Neural progenitor cell (in vitro differentiated cells): ENCODE data around the gene NELFB. TPM values are rescaled to one million over a fixed set of nuclear protein-coding genes. Genes with fewer than 3 reads are reported as not detected.
A peak's percentile ranks its signal among the peaks of the same experiment; 100 is the strongest.

Source experiments
- DNase-seq: peaks from one replicate; pipeline ENCODE4 v3.0.0-alpha.2; 2016; ENCODE audit warnings: low spot score
- H2AFZ ChIP-seq: fragments of 200-600 bp; sonication (generic); replicated peaks from 2 replicates; pipeline ENCODE4 v1.6.1; 2016; ENCODE audit warnings: antibody characterized with exemption
- H3F3A ChIP-seq: fragments of 200-600 bp; sonication (generic); 2 replicates; pipeline ENCODE4 v1.6.1; 2016; ENCODE audit warnings: antibody characterized with exemption, low read depth
- H3K27ac ChIP-seq: fragments of 200-600 bp; sonication (generic); 2 replicates; pipeline ENCODE4 v1.5.1; 2016; ENCODE audit warnings: mild to moderate bottlenecking
- H3K27me3 ChIP-seq: fragments of 200-600 bp; sonication (generic); 2 replicates; pipeline ENCODE4 v1.6.1; 2016; ENCODE audit warnings: mild to moderate bottlenecking, moderate library complexity
- H3K36me3 ChIP-seq: fragments of 200-600 bp; sonication (generic); 2 replicates; pipeline ENCODE4 v1.5.1; 2016
- H3K4me1 ChIP-seq: fragments of 200-600 bp; sonication (generic); 2 replicates; pipeline ENCODE4 v1.6.1; 2016; ENCODE audit warnings: mixed run types
- H3K4me2 ChIP-seq: fragments of 200-600 bp; sonication (generic); 2 replicates; pipeline ENCODE4 v1.6.1; 2016
- H3K4me3 ChIP-seq: fragments of 200-600 bp; sonication (generic); 2 replicates; pipeline ENCODE4 v1.5.1; 2016
- H3K79me2 ChIP-seq: fragments of 200-600 bp; sonication (generic); 2 replicates; pipeline ENCODE4 v1.6.1; 2016; ENCODE audit warnings: low read depth
- H3K9ac ChIP-seq: fragments of 200-600 bp; sonication (generic); 2 replicates; pipeline ENCODE4 v1.6.1; 2016
- H3K9me3 ChIP-seq: fragments of 200-600 bp; sonication (generic); 2 replicates; pipeline ENCODE4 v1.5.1; 2016; ENCODE audit warnings: low read depth
- H4K20me1 ChIP-seq: fragments of 200-600 bp; sonication (generic); 2 replicates; pipeline ENCODE4 v1.6.1; 2016; ENCODE audit warnings: low read depth
- H3K27ac Mint-ChIP-seq: 3 replicates; pipeline ENCODE4 v1.8.0; 2021; ENCODE audit warnings: mixed read lengths
- H3K27me3 Mint-ChIP-seq: 2 replicates; pipeline ENCODE4 v1.8.0; 2022; ENCODE audit warnings: low read depth, mild to moderate bottlenecking, inconsistent platforms, moderate library complexity, mixed read lengths; ENCODE audit not compliant: insufficient read depth
- H3K36me3 Mint-ChIP-seq: 3 replicates; pipeline ENCODE4 v1.8.0; 2021; ENCODE audit warnings: mixed read lengths
- H3K4me1 Mint-ChIP-seq: 3 replicates; pipeline ENCODE4 v1.8.0; 2021; ENCODE audit warnings: mixed read lengths
- H3K4me3 Mint-ChIP-seq: 3 replicates; pipeline ENCODE4 v1.8.0; 2021; ENCODE audit warnings: mild to moderate bottlenecking, moderate library complexity, mixed read lengths
- H3K9me3 Mint-ChIP-seq: 3 replicates; pipeline ENCODE4 v1.8.0; 2020; ENCODE audit warnings: mixed read lengths
- CTCF ChIP-seq: fragments of 200-600 bp; sonication (generic); IDR thresholded peaks from 2 replicates; pipeline ENCODE4 v1.5.1; 2017; ENCODE audit warnings: antibody characterized with exemption, mild to moderate bottlenecking
- EZH2 ChIP-seq: fragments of 200-600 bp; sonication (generic); IDR thresholded peaks from 2 replicates; pipeline ENCODE4 v1.6.1; 2017; ENCODE audit warnings: antibody characterized with exemption, mild to moderate bottlenecking, moderate library complexity
- EZH2phosphoT487 ChIP-seq: fragments of 200-600 bp; sonication (generic); IDR thresholded peaks from 2 replicates; pipeline ENCODE4 v1.6.1; 2017; ENCODE audit warnings: antibody characterized with exemption
- total RNA-seq: library from RNA; depleted of rRNA; stranded (reverse); fragments of >200 nt; gene quantifications from 2 replicates; pipeline ENCODE4 v1.2.3, GENCODE V29; 2015; ENCODE audit warnings: low replicate concordance

Gene NELFB
- total RNA-seq, 1 donor from 2014 or later: 35.2 TPM

GRCh38 chr9:137222190-137223077 is 32.7 kb upstream of the NELFB start, which contains the start of gene RNF208:
Gene RNF208 (minus strand): TSS chr9:137222240. CDS start chr9:137221212, 1,028 bp downstream.
- H3K27ac Mint-ChIP-seq: no peak within 1 kb of the TSS
- H3K27ac ChIP-seq: no peak within 1 kb of the TSS
- peak; percentile 38 for TF ChIP-seq EZH2phosphoT487
- no peak for TF ChIP-seq CTCF
- peak; percentile 58 for TF ChIP-seq EZH2
- peak; percentile 61 for DNase-seq
- peak within 1 kb of the TSS; percentile 92 for H3K4me2 ChIP-seq
- peaks cover 13% of the 10 kb centered on the region for H3K4me1 ChIP-seq
- no peaks in the 10 kb centered on the region for H3K36me3 ChIP-seq
- H3K4me1 Mint-ChIP-seq: no peaks in the 10 kb centered on the region
- H3K9me3 Mint-ChIP-seq: no peaks in the 10 kb centered on the region
- peaks cover 6% of the 10 kb centered on the region for H4K20me1 ChIP-seq
- H2AFZ ChIP-seq: no peak within 1 kb of the TSS
- H3K4me3 ChIP-seq: peak within 1 kb of the TSS; percentile 65
- H3K4me3 Mint-ChIP-seq: peak within 1 kb of the TSS; percentile 87
- H3K9ac ChIP-seq: no peak within 1 kb of the TSS
- no peaks in the 10 kb centered on the region for H3K36me3 Mint-ChIP-seq
- H3K9me3 ChIP-seq: no peaks in the 10 kb centered on the region
- H3K27me3 Mint-ChIP-seq: peaks cover 3% of the 10 kb centered on the region
- H3K79me2 ChIP-seq: no peaks in the 10 kb centered on the region
- peaks cover 25% of the 10 kb centered on the region for H3K27me3 ChIP-seq
- peaks cover 12% of the 10 kb centered on the region for H3F3A ChIP-seq

GRCh38 chr9:137223078-137223970 is 31.8 kb upstream of the NELFB start:
- H3K4me1 ChIP-seq: peaks cover 13% of the 10 kb centered on the region
- H3K9ac ChIP-seq: peak overlapping the region; percentile 66
- no peaks in the 10 kb centered on the region for H3K36me3 Mint-ChIP-seq
- peaks cover 3% of the 10 kb centered on the region for H3K4me1 Mint-ChIP-seq
- no peaks in the 10 kb centered on the region for H3K9me3 Mint-ChIP-seq
- peak; percentile 62 for TF ChIP-seq EZH2
- peak; percentile 3 for TF ChIP-seq EZH2phosphoT487
- no peak for TF ChIP-seq CTCF
- peak overlapping the region; percentile 81 for H3K4me2 ChIP-seq
- peaks cover 25% of the 10 kb centered on the region for H3K27me3 ChIP-seq
- H3K36me3 ChIP-seq: no peaks in the 10 kb centered on the region
- H3K27ac ChIP-seq: no peak overlapping the region
- H3K4me3 Mint-ChIP-seq: peak overlapping the region; percentile 87
- H3K79me2 ChIP-seq: no peaks in the 10 kb centered on the region
- H3F3A ChIP-seq: peaks cover 12% of the 10 kb centered on the region
- H4K20me1 ChIP-seq: no peaks in the 10 kb centered on the region
- peak overlapping the region; percentile 29 for H2AFZ ChIP-seq
- peak; percentile 98 for DNase-seq
- H3K4me3 ChIP-seq: peak overlapping the region; percentile 65
- no peak overlapping the region for H3K27ac Mint-ChIP-seq
- H3K27me3 Mint-ChIP-seq: peaks cover 6% of the 10 kb centered on the region
- H3K9me3 ChIP-seq: no peaks in the 10 kb centered on the region

GRCh38 chr9:137224830-137225694 is 30.1 kb upstream of the NELFB start, which contains the start of gene CYSRT1:
Gene CYSRT1 (plus strand): TSS chr9:137225174. CDS start chr9:137225622, 448 bp downstream.
- Mint-ChIP-seq H3K27me3 (peaks cover 6% of the 10 kb centered on the region), H3K36me3 (no peaks in the 10 kb centered on the region), H3K27ac (no peak within 1 kb of the TSS), H3K9me3 (no peaks in the 10 kb centered on the region), H3K4me1 (peaks cover 3% of the 10 kb centered on the region), H3K4me3 (peak within 1 kb of the TSS; percentile 87)
- Histone ChIP-seq H4K20me1 (no peaks in the 10 kb centered on the region), H2AFZ (no peak within 1 kb of the TSS), H3K27ac (no peak within 1 kb of the TSS), H3K79me2 (no peaks in the 10 kb centered on the region), H3K27me3 (peaks cover 25% of the 10 kb centered on the region), H3K9ac (peak within 1 kb of the TSS; percentile 66), H3K36me3 (no peaks in the 10 kb centered on the region), H3K4me2 (peak within 1 kb of the TSS; percentile 81), H3K9me3 (no peaks in the 10 kb centered on the region), H3K4me1 (peaks cover 13% of the 10 kb centered on the region), H3K4me3 (peak within 1 kb of the TSS; percentile 65), H3F3A (peaks cover 12% of the 10 kb centered on the region)
- TF ChIP-seq EZH2: no peak
- TF ChIP-seq EZH2phosphoT487: no peak
- TF ChIP-seq CTCF: no peak
- no peak for DNase-seq
